Small intestine (tissue), 7 donors: ENCODE results near the gene ARFRP1. TPM values are rescaled to one million over a fixed set of nuclear protein-coding genes. Genes with fewer than 3 reads are reported as not detected.
"Not testable (repeated sequence)": the region's sequence is repeated elsewhere in the genome, so short reads cannot be mapped to it uniquely, and the experiment has no call there.

Experiments used
- DNase-seq, 2 donors: peaks; one replicate each; pipeline versions ENCODE4 v3.0.0 to v3.0.0-alpha.2; 2013
- FAIRE-seq: peaks from 2 replicates; lab custom pipeline; 2012; peaks lifted over from hg19 to GRCh38; lab: Jason Lieb, UNC
- H3K27ac ChIP-seq, 3 donors: one replicate each; pipeline ENCODE4 v1.5.1; 2013; ENCODE audit warnings: low read length in 2 of 3, mild to moderate bottlenecking in 2 of 3, control low read depth in 1 of 3, inconsistent platforms in 1 of 3, low read depth in 1 of 3, moderate library complexity in 1 of 3
- H3K27me3 ChIP-seq, 3 donors: one replicate each; pipeline ENCODE4 v1.6.1; 2013; ENCODE audit warnings: low read length in 3 of 3, inconsistent platforms in 1 of 3; ENCODE audit not compliant: control insufficient read depth in 3 of 3, insufficient read depth in 3 of 3
- H3K36me3 ChIP-seq, 3 donors: one replicate each; pipeline ENCODE4 v1.6.1; 2013; ENCODE audit warnings: low read length in 3 of 3, inconsistent platforms in 1 of 3, low read depth in 1 of 3, mild to moderate bottlenecking in 1 of 3, moderate library complexity in 1 of 3; ENCODE audit not compliant: control insufficient read depth in 3 of 3, insufficient read depth in 2 of 3
- H3K4me1 ChIP-seq, 3 donors: one replicate each; pipeline ENCODE4 v1.6.1; 2013; ENCODE audit warnings: low read length in 2 of 3, inconsistent platforms in 1 of 3, low read depth in 1 of 3, mild to moderate bottlenecking in 1 of 3, moderate library complexity in 1 of 3; ENCODE audit not compliant: control insufficient read depth in 3 of 3, insufficient read depth in 2 of 3
- H3K4me3 ChIP-seq, 3 donors: one replicate each; pipeline ENCODE4 v1.5.1; 2013; ENCODE audit warnings: low read length in 3 of 3, control low read depth in 1 of 3, inconsistent platforms in 1 of 3, low read depth in 1 of 3, mild to moderate bottlenecking in 1 of 3, moderate library complexity in 1 of 3
- H3K9me3 ChIP-seq, 2 donors: one replicate each; pipeline ENCODE4 v1.6.1; 2013; ENCODE audit warnings: low read depth in 1 of 2, low read length in 1 of 2; ENCODE audit not compliant: control insufficient read depth in 2 of 2, insufficient read depth in 1 of 2
- WGBS, 3 donors: extraction: QIAGEN DNeasy Blood & Tissue Kit; methylation state at CpG; one replicate each; pipeline ENCODE4 v1.1.7; 2013; 5-methylcytosine and 5-hydroxymethylcytosine counted together
- polyA plus RNA-seq, 4 donors: library from polyadenylated mRNA; stranded (reverse) in 3 of 4; unstranded in 1 of 4; fragments of 200-250 nt in 3 of 4; fragments of 120-200 nt in 1 of 4; gene quantifications; one replicate each; pipeline versions ENCODE4 v1.2.1 to v1.2.3, GENCODE V29; 2013
- donor health status: healthy with polysubstance abuse.
- donor health status: control.
- donor health status: control.
- donor health status: Bipolar disorder and iron deficiency.
- donor health status: healthy.

The ARFRP1 gene
- polyA plus RNA-seq, 4 donors: 21.5 to 78.6 (median 60.8) TPM

- Histone ChIP-seq H3K36me3 (peaks cover 2 to 38% (median 8%) of the 10 kb centered on the region in 3 donors), H3K27ac (peak overlapping the region in 1 of 3 donors; percentile 66)
- not testable (repeated sequence) for H3K4me1 ChIP-seq, FAIRE-seq, H3K9me3 ChIP-seq, H3K4me3 ChIP-seq, DNase-seq, H3K27me3 ChIP-seq
- WGBS, 3 donors: 83 to 91% (median 83%) methylated on average over 18 of the region's 18 CpGs
Observed at GRCh38 chr20:63730189-63730733, 22.5 kb upstream of the ARFRP1 start.

- not testable (repeated sequence) for FAIRE-seq, H3K27ac ChIP-seq, H3K4me1 ChIP-seq, DNase-seq, H3K27me3 ChIP-seq, H3K4me3 ChIP-seq
- peaks cover 0 to 40% (median 6%) of the 10 kb centered on the region in 3 donors for H3K36me3 ChIP-seq
- H3K9me3 ChIP-seq: peaks cover 0 to 33% of the 10 kb centered on the region in 2 donors
- WGBS, 3 donors: 82 to 95% (median 82%) methylated on average over 2 of the region's 2 CpGs
Observed at GRCh38 chr20:63722967-63723622, 15.3 kb upstream of the ARFRP1 start.

- Histone ChIP-seq H3K27me3 (no peaks in the 10 kb centered on the region), H3K36me3 (peaks cover 0 to 56% (median 10%) of the 10 kb centered on the region in 3 donors), H3K27ac (no peak overlapping the region), H3K9me3 (peaks cover 0 to 38% of the 10 kb centered on the region in 2 donors), H3K4me3 (no peak overlapping the region), H3K4me1 (no peaks in the 10 kb centered on the region)
- FAIRE-seq: no peak
- WGBS, 3 donors: 97 to 98% (median 98%) methylated on average over 2 of the region's 2 CpGs
- no peak for DNase-seq
Observed at GRCh38 chr20:63718996-63719395, 11.2 kb upstream of the ARFRP1 start.

- 97 to 99% (median 99%) methylated on average over 5 of the region's 5 CpGs for WGBS, 3 donors
- peaks cover 0 to 54% (median 4%) of the 10 kb centered on the region in 3 donors for H3K36me3 ChIP-seq
- H3K9me3 ChIP-seq: peaks cover 0 to 34% of the 10 kb centered on the region in 2 donors
- no peaks in the 10 kb centered on the region for H3K4me1 ChIP-seq
- no peak overlapping the region for H3K4me3 ChIP-seq
- FAIRE-seq (no peak), DNase-seq (no peak)
- no peaks in the 10 kb centered on the region for H3K27me3 ChIP-seq
- no peak overlapping the region for H3K27ac ChIP-seq
Observed at GRCh38 chr20:63714858-63715257, 7.1 kb upstream of the ARFRP1 start.

- peaks cover 0 to 18% of the 10 kb centered on the region in 2 donors for H3K9me3 ChIP-seq
- 100% methylated on average over 1 of the region's 1 CpG for WGBS, 3 donors
- FAIRE-seq (no peak), DNase-seq (no peak)
- peaks cover 4 to 6% (median 5%) of the 10 kb centered on the region in 3 donors for H3K4me1 ChIP-seq
- no peak overlapping the region for H3K4me3 ChIP-seq
- H3K27ac ChIP-seq: no peak overlapping the region
- H3K27me3 ChIP-seq: no peaks in the 10 kb centered on the region
- peaks cover 0 to 53% (median 3%) of the 10 kb centered on the region in 3 donors for H3K36me3 ChIP-seq
Observed at GRCh38 chr20:63712191-63712590, 4.4 kb upstream of the ARFRP1 start.

- Histone ChIP-seq H3K27me3 (no peaks in the 10 kb centered on the region), H3K4me1 (peaks cover 4 to 12% (median 6%) of the 10 kb centered on the region in 3 donors), H3K27ac (no peak overlapping the region), H3K36me3 (peaks cover 0 to 58% (median 4%) of the 10 kb centered on the region in 3 donors), H3K4me3 (no peak overlapping the region), H3K9me3 (peaks cover 0 to 17% of the 10 kb centered on the region in 2 donors)
- no peak for DNase-seq
- FAIRE-seq: no peak
- 80 to 90% (median 81%) methylated on average over 12 of the region's 12 CpGs for WGBS, 3 donors
Observed at GRCh38 chr20:63711085-63711645, 3.4 kb upstream of the ARFRP1 start.

GRCh38 chr20:63709149-63709527 lies 1.4 kb upstream of the ARFRP1 start:
- Histone ChIP-seq H3K4me1 (peaks cover 4 to 16% (median 6%) of the 10 kb centered on the region in 3 donors), H3K4me3 (peak overlapping the region in 2 of 3 donors; percentile 73 to 92), H3K9me3 (peaks cover 0 to 2% of the 10 kb centered on the region in 2 donors), H3K36me3 (peaks cover 4 to 64% (median 10%) of the 10 kb centered on the region in 3 donors), H3K27ac (no peak overlapping the region), H3K27me3 (no peaks in the 10 kb centered on the region)
- FAIRE-seq (no peak), DNase-seq (no peak)
- 90 to 93% (median 93%) methylated on average over 17 of the region's 17 CpGs for WGBS, 3 donors

GRCh38 chr20:63708301-63709148 lies 749 bp upstream of the ARFRP1 start:
- peak in 1 of 2 donors; percentile 50 for DNase-seq

More at GRCh38 chr20:63708301-63709148, 749 bp upstream of the ARFRP1 start:
- WGBS, 3 donors: 21 to 28% (median 26%) methylated on average over 43 to 67 of the region's 67 CpGs
- Histone ChIP-seq H3K36me3 (peaks cover 4 to 65% (median 16%) of the 10 kb centered on the region in 3 donors), H3K4me3 (peak overlapping the region; percentile 73 to 92 (median 90)), H3K27ac (peak overlapping the region in 2 of 3 donors; percentile 66 to 92), H3K9me3 (no peaks in the 10 kb centered on the region), H3K27me3 (no peaks in the 10 kb centered on the region), H3K4me1 (peaks cover 4 to 16% (median 6%) of the 10 kb centered on the region in 3 donors)
- no peak for FAIRE-seq
